ENCODE data around the gene NOC4L. TPM values are rescaled to one million over a fixed set of nuclear protein-coding genes. Genes with fewer than 3 reads are reported as not detected.

Gene NOC4L
- total and polyA plus RNA-seq, 7 donors = 7.9 to 36.7 (median 25.7) TPM

DNA sequence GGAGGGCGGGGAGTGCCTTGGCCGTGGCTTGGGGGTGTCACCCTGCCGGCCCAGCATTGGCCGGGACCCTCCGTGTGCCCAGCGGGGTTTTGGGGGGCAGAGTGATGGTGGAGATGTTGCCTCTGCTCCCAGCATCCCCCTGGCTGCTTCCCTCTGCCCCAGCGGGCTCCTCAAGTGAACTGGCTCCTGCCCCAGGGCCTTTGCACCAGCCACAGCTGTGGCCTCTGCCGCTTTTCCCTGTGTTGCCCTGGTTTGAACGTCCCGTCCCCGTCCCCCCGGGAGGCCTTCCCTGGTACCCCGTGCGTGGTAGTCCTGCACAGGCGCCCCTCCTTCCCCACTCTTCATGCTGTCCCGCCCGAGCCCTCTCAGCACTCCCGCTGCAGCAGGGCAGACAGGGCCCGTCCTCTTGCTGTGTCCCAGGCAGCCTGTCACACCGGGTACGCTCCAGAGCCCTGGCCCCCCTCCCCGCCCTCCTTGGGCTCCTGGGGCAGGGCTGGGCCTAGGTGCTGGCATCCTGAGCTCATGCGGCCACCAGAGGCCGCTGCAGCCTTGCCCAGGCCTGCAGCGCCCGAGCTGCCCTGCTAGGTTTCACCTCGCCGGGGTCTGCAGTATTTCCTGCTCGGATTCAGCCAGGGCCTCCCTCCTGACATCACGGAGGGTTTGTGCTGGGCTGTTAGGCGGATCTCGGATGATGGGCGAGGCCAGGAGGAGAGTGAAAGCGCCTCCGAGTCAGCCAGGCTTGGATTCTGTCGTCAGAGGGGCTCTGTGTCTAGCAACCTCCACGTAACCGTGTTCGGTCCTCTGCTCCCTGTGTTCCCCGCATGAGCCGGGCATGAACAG is 9.5 kb downstream of the NOC4L start:
- ATAC-seq (peak; percentile 90 to 94 (median 93)), DNase-seq (peak; percentile 61 to 80)
- H3K9me3 ChIP-seq = no peaks in the 10 kb centered on the region
- no peak overlapping the region for H3K27ac ChIP-seq
- peak overlapping the region; percentile 29 for H3K4me3 ChIP-seq
- H3K4me1 ChIP-seq = no peaks in the 10 kb centered on the region
- no peaks in the 10 kb centered on the region for H3K27me3 ChIP-seq (ENCODE audit: insufficient read depth in 3 of 3, low read length in 2 of 3)
- TF ChIP-seq, protein P1, sequence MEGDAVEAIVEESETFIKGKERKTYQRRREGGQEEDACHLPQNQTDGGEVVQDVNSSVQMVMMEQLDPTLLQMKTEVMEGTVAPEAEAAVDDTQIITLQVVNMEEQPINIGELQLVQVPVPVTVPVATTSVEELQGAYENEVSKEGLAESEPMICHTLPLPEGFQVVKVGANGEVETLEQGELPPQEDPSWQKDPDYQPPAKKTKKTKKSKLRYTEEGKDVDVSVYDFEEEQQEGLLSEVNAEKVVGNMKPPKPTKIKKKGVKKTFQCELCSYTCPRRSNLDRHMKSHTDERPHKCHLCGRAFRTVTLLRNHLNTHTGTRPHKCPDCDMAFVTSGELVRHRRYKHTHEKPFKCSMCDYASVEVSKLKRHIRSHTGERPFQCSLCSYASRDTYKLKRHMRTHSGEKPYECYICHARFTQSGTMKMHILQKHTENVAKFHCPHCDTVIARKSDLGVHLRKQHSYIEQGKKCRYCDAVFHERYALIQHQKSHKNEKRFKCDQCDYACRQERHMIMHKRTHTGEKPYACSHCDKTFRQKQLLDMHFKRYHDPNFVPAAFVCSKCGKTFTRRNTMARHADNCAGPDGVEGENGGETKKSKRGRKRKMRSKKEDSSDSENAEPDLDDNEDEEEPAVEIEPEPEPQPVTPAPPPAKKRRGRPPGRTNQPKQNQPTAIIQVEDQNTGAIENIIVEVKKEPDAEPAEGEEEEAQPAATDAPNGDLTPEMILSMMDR (IDR thresholded peaks at IDR 0.05) = peak; percentile 85
- H3K36me3 ChIP-seq (ENCODE audit: insufficient read depth in 1 of 2, low read depth in 1 of 2) = peaks cover 0 to 17% of the 10 kb centered on the region in 2 donors
- 33 to 40% (median 36%) methylated on average over 37 to 41 of the region's 41 CpGs for WGBS, 3 donors
- intact Hi-C loops (cut with DNase I) = loop anchor here (1.0 to 10.0 kb wide), 5 partner anchors 65 to 461 kb away; partner anchors contain the start of genes LRCOL1 (in 1 of the 2) and P2RX2 (in 1 of the 2)

DNA sequence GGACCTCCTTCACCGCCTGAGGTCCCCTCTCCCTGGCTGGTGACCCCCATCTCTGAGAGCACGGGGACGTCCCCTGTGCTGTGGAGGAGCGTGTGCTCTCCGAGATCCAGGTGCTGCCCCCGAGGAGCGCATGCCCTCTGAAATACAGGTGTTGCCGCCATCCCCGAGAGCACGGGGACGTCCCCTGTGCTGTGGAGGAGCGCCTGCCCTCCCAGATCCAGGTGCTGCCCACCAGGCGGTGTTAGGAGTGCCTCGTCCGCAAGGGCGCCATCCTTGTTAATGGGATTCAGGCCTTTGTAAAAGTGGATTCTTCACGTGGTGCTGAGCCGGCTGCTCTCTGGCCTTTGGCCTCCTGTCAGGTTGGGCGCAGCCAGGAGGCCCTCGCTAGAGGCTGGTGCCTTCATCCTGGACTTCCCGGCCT is 10.1 kb downstream of the NOC4L start:
- DNase-seq (peak; percentile 9 to 40), ATAC-seq (peak in 1 of 4 donors; percentile 46)
- Histone ChIP-seq H3K4me1 (no peaks in the 10 kb centered on the region), H3K27me3 (ENCODE audit: insufficient read depth in 3 of 3, low read length in 2 of 3) (no peaks in the 10 kb centered on the region), H3K9me3 (no peaks in the 10 kb centered on the region), H3K27ac (no peak overlapping the region), H3K4me3 (peak overlapping the region; percentile 29), H3K36me3 (ENCODE audit: insufficient read depth in 1 of 2, low read depth in 1 of 2) (peaks cover 0 to 16% of the 10 kb centered on the region in 2 donors)
- TF ChIP-seq, protein P1 (IDR thresholded peaks at IDR 0.05) = no peak
- intact Hi-C loops (cut with DNase I) = loop anchor here (1.0 to 10.0 kb wide), 4 partner anchors 64 to 460 kb away; partner anchors contain the start of genes LRCOL1 (in 1 of the 2) and P2RX2 (in 1 of the 2)
- WGBS, 3 donors = 67 to 68% (median 68%) methylated on average over 21 of the region's 21 CpGs

DNA sequence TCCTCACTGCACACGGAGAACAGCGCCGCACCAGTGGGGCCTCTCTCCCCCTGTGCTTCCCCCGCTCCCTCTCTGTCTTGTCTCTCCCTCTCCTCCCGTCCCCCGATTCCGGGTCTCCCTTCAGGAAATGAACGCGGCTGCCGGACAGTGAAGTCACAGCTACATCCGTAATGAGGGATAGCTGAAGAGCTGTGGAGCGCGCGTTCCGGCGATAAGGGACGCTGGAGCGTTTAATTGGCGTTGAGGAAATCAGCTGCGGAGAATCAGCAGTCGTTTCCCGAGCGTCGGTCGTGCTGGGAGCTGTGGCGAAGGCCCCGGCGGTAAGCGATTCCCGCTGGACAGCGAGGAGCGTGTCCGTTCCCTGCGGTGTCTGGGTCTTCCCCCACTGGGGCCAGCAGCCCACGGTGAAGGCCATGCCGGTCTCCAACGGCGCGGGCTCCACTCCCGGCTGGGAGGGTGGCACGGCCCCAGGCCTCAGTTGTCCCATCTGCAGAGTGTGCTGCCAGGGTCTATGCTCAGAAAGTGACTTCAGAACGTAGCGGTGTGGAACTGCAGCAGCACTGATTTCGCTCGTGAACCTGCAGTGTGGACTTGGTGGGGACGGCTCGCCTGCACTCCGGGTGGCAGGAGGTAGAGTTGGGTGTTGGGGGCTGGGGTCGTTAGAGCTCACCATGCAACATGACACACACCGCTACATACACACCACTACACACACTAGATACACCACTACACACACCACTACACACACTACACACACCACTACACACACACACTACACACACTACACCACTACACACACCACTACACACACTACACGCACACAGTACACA is 10.9 kb downstream of the NOC4L start:
- intact Hi-C loops (cut with DNase I) = loop anchor here (1.0 to 10.0 kb wide), 4 partner anchors 64 to 460 kb away; partner anchors contain the start of genes LRCOL1 (in 1 of the 2) and P2RX2 (in 1 of the 2)
- Histone ChIP-seq H3K4me3 (no peak overlapping the region), H3K36me3 (ENCODE audit: insufficient read depth in 1 of 2, low read depth in 1 of 2) (peaks cover 0 to 16% of the 10 kb centered on the region in 2 donors), H3K27me3 (ENCODE audit: insufficient read depth in 3 of 3, low read length in 2 of 3) (no peaks in the 10 kb centered on the region), H3K9me3 (no peaks in the 10 kb centered on the region), H3K4me1 (no peaks in the 10 kb centered on the region), H3K27ac (no peak overlapping the region)
- ATAC-seq (no peak), DNase-seq (peak; percentile 9 to 46)
- 63 to 71% (median 70%) methylated on average over 49 to 51 of the region's 51 CpGs for WGBS, 3 donors
- TF ChIP-seq, protein P1 (IDR thresholded peaks at IDR 0.05) = no peak

DNA sequence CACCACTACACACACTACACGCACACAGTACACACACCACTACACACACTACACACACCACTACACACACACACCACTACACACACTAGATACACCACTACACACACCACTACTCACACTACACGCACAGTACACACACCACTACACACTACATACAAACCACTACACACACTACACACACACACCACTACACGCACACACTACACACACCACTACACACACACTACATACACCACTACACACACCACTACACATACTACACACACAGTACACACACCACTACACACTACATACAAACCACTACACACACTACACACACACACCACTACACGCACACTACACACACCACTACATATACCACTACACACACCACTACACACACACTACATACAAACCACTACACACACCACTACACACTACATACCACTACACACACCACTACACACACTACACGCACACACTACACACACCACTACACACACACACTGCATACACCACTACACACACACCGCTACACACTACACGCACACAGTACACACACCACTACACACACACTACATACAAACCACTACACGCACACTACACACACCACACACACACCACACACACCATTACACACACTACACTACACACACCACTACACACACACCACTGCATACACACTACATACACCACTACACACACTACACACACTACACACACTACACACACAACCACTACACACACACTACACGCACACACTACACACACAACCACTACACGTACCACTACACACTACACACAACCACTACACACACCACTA is 11.7 kb downstream of the NOC4L start:
- no peaks in the 10 kb centered on the region for H3K4me1 ChIP-seq
- DNase-seq (no peak), ATAC-seq (no peak)
- TF ChIP-seq, protein P1 (IDR thresholded peaks at IDR 0.05) = no peak
- intact Hi-C loops (cut with DNase I) = loop anchor here (2.0 to 10.0 kb wide), 3 partner anchors 63 to 459 kb away; partner anchors contain the start of genes LRCOL1 (in 1 of the 2) and P2RX2 (in 1 of the 2)
- H3K36me3 ChIP-seq (ENCODE audit: insufficient read depth in 1 of 2, low read depth in 1 of 2) = peaks cover 0 to 15% of the 10 kb centered on the region in 2 donors
- WGBS, 3 donors = 96 to 99% (median 97%) methylated on average over 9 to 10 of the region's 10 CpGs
- H3K27ac ChIP-seq = no peak overlapping the region
- no peak overlapping the region for H3K4me3 ChIP-seq
- H3K9me3 ChIP-seq = no peaks in the 10 kb centered on the region
- peaks cover 0 to under 1% (median 0%) of the 10 kb centered on the region in 3 donors for H3K27me3 ChIP-seq (ENCODE audit: insufficient read depth in 3 of 3, low read length in 2 of 3)
